Measurements from ENCODE around the gene AKAP13. TPM values are rescaled to one million over a fixed set of nuclear protein-coding genes. Genes with fewer than 3 reads are reported as not detected.

The AKAP13 gene
- total RNA-seq, 1 experiment from 2014 or later = 47.3 TPM

GRCh38 chr15:85579957-85580694 is 199.7 kb downstream of the AKAP13 start:
- H4K20me1 ChIP-seq (ENCODE audit: control insufficient read depth, insufficient read depth, insufficient read length) = no peaks in the 10 kb centered on the region
- H4K91ac ChIP-seq (ENCODE audit: insufficient read length, low read depth, low read length) = no peak overlapping the region
- H2AK5ac ChIP-seq (ENCODE audit: insufficient read length, low read length) = no peak overlapping the region
- H2BK5ac ChIP-seq (ENCODE audit: insufficient read length, low read length) = no peak overlapping the region
- H3K79me2 ChIP-seq (ENCODE audit: insufficient read depth, low read length) = no peaks in the 10 kb centered on the region
- no peaks in the 10 kb centered on the region for H3K4me1 ChIP-seq (ENCODE audit: insufficient read depth, low read length)
- H2BK120ac ChIP-seq (ENCODE audit: low read depth, low read length, poor library complexity, severe bottlenecking) = no peak overlapping the region
- H3K27me3 Mint-ChIP-seq (ENCODE audit: low read depth) = no peaks in the 10 kb centered on the region
- no peaks in the 10 kb centered on the region for H3K27me3 ChIP-seq (ENCODE audit: insufficient read depth, low read length)
- no peaks in the 10 kb centered on the region for H3K9me3 ChIP-seq (ENCODE audit: control insufficient read depth, low read depth, low read length)
- TF ChIP-seq CTCF (conservative IDR thresholded peaks at IDR 0.05) = no peak; the same call in 2 of the 3 replicates
- H3K14ac ChIP-seq (ENCODE audit: insufficient read depth, low read length) = no peak overlapping the region
- H4K5ac ChIP-seq (ENCODE audit: insufficient read length, low read depth, low read length) = no peak overlapping the region
- H2BK12ac ChIP-seq (ENCODE audit: insufficient read length, low read depth, low read length) = no peak overlapping the region
- H3K36me3 Mint-ChIP-seq (ENCODE audit: insufficient read depth in 1 of 3, low read depth in 3 of 3) = peaks cover 18 to 37% (median 34%) of the 10 kb centered on the region in 3 experiments; a peak in 6 of 7 replicates
- H3K79me1 ChIP-seq (ENCODE audit: insufficient read depth, low read depth, low read length, poor library complexity, severe bottlenecking) = no peaks in the 10 kb centered on the region
- no peak overlapping the region for H3K4ac ChIP-seq (ENCODE audit: low read depth, low read length)
- no CpG with 5 or more reads among the region's 14 CpGs for WGBS (ENCODE audit: extremely low coverage, insufficient read length, low lambda C conversion rate)
- no peak for DNase-seq
- no peak overlapping the region for H2BK15ac ChIP-seq (ENCODE audit: low read depth, low read length)
- H3K9me3 Mint-ChIP-seq = no peaks in the 10 kb centered on the region
- H2BK20ac ChIP-seq (ENCODE audit: low read depth, low read length, poor library complexity, severe bottlenecking) = no peak overlapping the region
- H3K27ac ChIP-seq (ENCODE audit: insufficient read length, low read depth, low read length) = no peak overlapping the region
- no peak overlapping the region for H2AFZ ChIP-seq (ENCODE audit: low read length)
- no peak overlapping the region for H3K9ac ChIP-seq (ENCODE audit: extremely low read depth, insufficient read length, low read length)
- H3K18ac ChIP-seq (ENCODE audit: insufficient read length, low read depth, low read length) = no peak overlapping the region
- H3K4me1 Mint-ChIP-seq = peaks cover 4 to 15% of the 10 kb centered on the region in 2 experiments; a peak in 3 of 4 replicates
- H3K23ac ChIP-seq (ENCODE audit: insufficient read length, low read depth, low read length) = no peak overlapping the region
- no peak overlapping the region for H3K4me2 ChIP-seq (ENCODE audit: insufficient read depth, insufficient read length, low read length)
- H4K8ac ChIP-seq (replicated peaks; ENCODE audit: insufficient read length, low read depth, low read length) = no peak overlapping the region
- H3K23me2 ChIP-seq (ENCODE audit: insufficient read length, low read depth, low read length, poor library complexity, severe bottlenecking) = no peaks in the 10 kb centered on the region
- no peak overlapping the region for H3T11ph ChIP-seq (ENCODE audit: low read length)
- H3K27ac Mint-ChIP-seq = no peak overlapping the region
- H3K4me3 Mint-ChIP-seq = no peak overlapping the region
- no peak overlapping the region for H3K56ac ChIP-seq (ENCODE audit: insufficient read length, low read depth, low read length)
